Keratinocyte (primary cell): Measurements from ENCODE around the gene TAS2R42.

Source experiments
- CTCF ChIP-seq, 3 experiments: IDR thresholded peaks in 1 of 3; conservative IDR thresholded peaks in 1 of 3; optimal IDR thresholded peaks in 1 of 3; 2 replicates in 2 of 3; 3 replicates in 1 of 3; pipeline versions ENCODE3 to v1.5.1; 2011; ENCODE audit warnings: low read length in 3 of 3, mild to moderate bottlenecking in 3 of 3, moderate library complexity in 2 of 3, control low read depth in 1 of 3, inconsistent platforms in 1 of 3; ENCODE audit not compliant: insufficient read depth in 2 of 3; ENCODE audit errors: extremely low read depth in 1 of 3
- EZH2 ChIP-seq: IDR thresholded peaks from one replicate; pipeline ENCODE4 v1.6.1; 2012; ENCODE audit warnings: inconsistent platforms, mild to moderate bottlenecking, low read length, moderate library complexity

- TF ChIP-seq CTCF (optimal IDR thresholded peaks at IDR 0.05 in 1 of 3, IDR thresholded peaks at IDR 0.05 in 1 of 3, conservative IDR thresholded peaks at IDR 0.05 in 1 of 3; ENCODE audit: extremely low read depth in 1 of 3, insufficient read depth in 2 of 3, low read length in 3 of 3) (no peak), EZH2 (no peak)
These were observed 32.3 kb downstream of the TAS2R42 start for GRCh38 chr12:11154400-11154925.
